Bronchial smooth muscle cell (primary cell): ENCODE measurements around the gene FGF8. TPM values are rescaled to one million over a fixed set of nuclear protein-coding genes. Genes with fewer than 3 reads are reported as not detected.

Experiments
- total RNA-seq: library from RNA; depleted of rRNA; stranded (reverse); fragments of >200 nt; gene quantifications from 2 replicates; pipeline ENCODE4 v1.2.1, GENCODE V29; 2014

Gene FGF8, protein sequence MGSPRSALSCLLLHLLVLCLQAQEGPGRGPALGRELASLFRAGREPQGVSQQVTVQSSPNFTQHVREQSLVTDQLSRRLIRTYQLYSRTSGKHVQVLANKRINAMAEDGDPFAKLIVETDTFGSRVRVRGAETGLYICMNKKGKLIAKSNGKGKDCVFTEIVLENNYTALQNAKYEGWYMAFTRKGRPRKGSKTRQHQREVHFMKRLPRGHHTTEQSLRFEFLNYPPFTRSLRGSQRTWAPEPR
- 0.16 TPM in 1 of 2 replicates, not detected in the other for total RNA-seq

DNA sequence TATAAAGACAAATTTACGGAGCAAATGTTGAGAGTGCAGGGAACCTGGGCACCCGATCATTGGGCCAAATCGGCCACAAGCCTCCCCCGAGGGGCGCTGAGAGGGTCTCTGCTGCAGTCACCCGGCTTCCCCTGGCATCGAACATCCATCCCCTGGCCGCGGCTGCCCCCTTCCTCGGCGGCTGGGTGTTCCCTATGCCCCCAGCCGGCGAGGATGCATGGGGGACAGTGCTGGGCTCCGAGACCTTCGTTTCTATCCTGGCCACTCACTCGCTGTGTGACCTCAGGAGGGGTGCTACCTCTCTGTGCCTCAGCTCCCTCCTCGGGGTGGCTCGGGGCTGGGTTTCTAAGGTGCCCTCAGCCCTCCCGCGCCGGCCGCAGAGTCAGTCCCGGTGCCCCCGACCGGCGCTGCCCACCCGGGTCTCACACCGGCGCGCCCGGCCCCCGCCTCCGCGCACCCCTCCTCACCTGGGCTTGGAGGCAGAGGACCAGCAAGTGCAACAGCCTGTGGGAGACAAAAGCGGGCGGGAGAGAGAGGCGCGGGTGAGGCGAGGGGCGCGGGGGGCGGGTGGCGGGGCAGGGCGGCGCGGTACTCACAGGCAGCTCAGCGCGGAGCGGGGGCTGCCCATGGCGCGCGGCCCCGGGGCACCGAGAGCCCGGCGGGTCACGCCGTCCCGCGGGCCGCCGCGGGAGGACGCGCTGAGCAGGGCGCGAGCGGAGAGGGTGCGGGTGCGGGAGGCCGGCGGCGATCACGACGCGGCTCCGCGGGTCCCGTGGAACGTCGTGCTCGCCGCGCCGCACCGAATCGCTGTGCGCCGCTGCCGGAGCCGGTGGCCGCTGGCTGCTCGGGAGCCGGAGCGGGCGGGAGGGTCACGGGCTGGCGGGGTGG lies at the start of gene FGF8:
Gene FGF8, minus strand, starts transcription at position 842 of the 888 bp plus-strand sequence. Its CDS starts 214 bp downstream, at position 628.

DNA sequence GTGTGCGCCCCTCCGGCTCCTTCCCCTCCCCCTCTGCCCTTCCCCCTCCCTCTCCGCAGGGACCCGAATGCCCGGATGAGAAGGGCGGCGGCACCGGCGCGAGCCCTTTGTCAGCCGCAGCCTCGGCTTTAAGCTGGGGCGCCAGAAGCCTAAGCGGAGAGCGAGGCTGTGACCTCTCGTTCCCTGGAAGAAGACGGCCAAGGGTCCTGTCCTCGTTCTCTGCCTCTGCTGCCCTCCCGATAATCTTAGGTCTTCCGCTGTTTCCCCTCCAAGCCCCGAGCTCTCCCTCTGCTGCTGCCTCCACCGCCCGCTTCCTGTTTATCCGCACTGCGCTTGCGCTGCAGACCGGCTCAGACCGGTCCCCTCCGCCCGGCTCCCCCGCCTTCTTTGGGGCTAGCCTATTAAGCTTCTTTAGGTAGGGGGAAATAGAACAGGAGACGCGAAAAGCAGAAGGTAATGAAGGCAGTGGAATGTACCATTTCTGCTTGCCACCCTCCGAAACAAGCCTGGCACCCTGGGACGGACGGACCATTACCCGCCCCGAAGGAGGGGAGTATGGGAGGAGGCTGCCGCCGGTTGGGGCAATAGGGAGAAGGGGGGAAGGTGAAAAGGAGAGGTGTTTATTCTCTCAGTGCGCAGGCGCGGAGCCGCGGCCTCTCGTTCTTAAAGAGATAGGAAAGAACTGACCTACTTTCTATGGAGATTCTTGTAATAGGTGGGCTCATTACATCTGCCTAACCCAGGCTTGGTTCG lies 42.4 kb upstream of the FGF8 start, which contains the start of gene OGA:
Gene OGA, minus strand, starts transcription at position 326 of the 753 bp plus-strand sequence. CDS start 422 bp downstream, outside the sequence.

DNA sequence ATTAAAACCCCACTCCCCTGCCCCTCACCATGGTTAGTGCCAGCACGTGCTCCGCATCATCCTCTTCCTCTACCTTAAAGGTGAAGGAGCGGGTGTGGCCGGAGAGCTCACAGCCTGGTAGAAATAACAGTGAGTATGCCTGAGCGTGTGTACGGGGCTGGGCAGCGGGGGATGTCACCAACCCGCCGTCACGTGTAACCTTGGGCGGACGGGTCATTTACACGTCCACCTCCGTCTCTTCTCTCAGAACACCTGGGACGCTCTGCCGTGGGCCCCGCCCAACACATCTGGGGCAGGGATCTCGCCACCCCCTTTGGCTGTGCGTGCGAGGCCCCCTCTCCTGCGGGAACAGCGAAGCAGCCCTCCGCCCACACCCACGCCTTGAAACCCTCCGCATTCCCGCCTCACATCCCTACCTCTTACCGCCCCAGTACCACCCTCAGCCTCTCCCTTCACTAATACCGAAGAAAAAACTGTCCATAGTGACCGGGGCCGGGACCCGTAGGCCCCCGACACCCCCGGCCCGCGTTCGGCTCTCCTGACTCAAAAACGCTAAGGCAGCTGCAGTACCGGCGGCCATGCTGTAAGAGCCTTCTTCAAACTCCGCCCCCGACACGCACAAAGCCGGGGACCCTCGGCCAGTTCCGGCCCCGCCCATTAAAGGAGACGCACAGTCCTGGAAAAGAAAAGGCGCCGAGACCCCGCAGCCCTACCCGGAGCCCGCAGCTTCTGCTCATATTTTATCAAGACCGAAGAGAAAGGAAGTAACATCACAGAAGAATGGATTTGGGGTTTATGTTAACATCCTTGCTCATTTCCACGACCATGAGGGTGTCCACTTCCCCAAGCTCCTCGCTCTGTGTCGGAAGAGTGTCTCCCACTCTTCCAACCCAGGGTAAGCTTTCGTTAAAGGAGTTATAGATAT lies 7.2 kb upstream of the FGF8 start, which contains the start of gene NPM3:
Gene NPM3, minus strand, starts transcription at position 636 of the 925 bp plus-strand sequence. Its CDS starts 56 bp downstream, at position 580.

Other genes starting within 250 kb of the FGF8 start
- 9.1 and 9.8 TPM in 2 replicates for gene POLL, start 187.9 kb downstream of the FGF8 start, total RNA-seq
- gene DPCD, start 187.8 kb downstream of the FGF8 start, total RNA-seq = 52.8 and 67.7 TPM in 2 replicates
- 49.0 and 75.7 TPM in 2 replicates for gene FBXW4, start 80.9 kb downstream of the FGF8 start, total RNA-seq
- 93.2 and 113 TPM in 2 replicates for gene NPM3, start 7.3 kb upstream of the FGF8 start, total RNA-seq
- gene OGA, start 42.3 kb upstream of the FGF8 start, total RNA-seq = 98.1 and 109 TPM in 2 replicates
- 0.32 and 1.3 TPM in 2 replicates for gene KCNIP2, start 67.7 kb upstream of the FGF8 start, total RNA-seq